NB4 (cell line): ENCODE results near the gene FSIP1.

Experiments used
- MYC ChIP-seq: IDR thresholded peaks from 2 replicates; pipeline ENCODE4 v1.6.1; 2011; ENCODE audit warnings: low read depth, low read length
- POLR2A ChIP-seq: IDR thresholded peaks from 2 replicates; pipeline ENCODE4 v1.6.1; 2011; ENCODE audit warnings: mild to moderate bottlenecking; ENCODE audit not compliant: insufficient read length; ENCODE audit errors: extremely low read depth
- TF ChIP-seq, protein P1 (sequence below): IDR thresholded peaks from one replicate; pipeline ENCODE4 v1.5.1; 2012; ENCODE audit warnings: low read depth, low read length
- TF ChIP-seq, protein P2 (sequence below): IDR thresholded peaks from 2 replicates; pipeline ENCODE4 v1.6.1; 2011; ENCODE audit warnings: low read depth, low read length

DNA sequence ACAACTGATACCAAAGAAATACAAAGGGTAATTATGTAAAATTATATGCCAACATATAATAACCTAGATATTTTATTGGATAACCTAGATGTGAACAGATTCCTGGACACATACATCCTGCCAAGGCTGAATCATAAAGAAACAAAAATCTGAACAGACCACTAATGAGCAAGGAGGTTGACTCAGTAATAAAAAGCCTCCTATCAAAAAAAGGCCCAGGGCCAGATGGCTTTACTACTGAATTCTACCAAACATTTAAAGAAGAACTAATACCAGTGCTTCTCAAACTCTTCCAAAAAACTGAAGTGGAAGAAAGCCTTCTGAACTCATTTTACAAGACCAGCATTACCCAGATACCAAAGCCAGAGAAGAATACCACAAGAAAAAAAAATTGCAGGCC, 169.4 kb downstream of the FSIP1 start:
- TF ChIP-seq, protein P1, sequence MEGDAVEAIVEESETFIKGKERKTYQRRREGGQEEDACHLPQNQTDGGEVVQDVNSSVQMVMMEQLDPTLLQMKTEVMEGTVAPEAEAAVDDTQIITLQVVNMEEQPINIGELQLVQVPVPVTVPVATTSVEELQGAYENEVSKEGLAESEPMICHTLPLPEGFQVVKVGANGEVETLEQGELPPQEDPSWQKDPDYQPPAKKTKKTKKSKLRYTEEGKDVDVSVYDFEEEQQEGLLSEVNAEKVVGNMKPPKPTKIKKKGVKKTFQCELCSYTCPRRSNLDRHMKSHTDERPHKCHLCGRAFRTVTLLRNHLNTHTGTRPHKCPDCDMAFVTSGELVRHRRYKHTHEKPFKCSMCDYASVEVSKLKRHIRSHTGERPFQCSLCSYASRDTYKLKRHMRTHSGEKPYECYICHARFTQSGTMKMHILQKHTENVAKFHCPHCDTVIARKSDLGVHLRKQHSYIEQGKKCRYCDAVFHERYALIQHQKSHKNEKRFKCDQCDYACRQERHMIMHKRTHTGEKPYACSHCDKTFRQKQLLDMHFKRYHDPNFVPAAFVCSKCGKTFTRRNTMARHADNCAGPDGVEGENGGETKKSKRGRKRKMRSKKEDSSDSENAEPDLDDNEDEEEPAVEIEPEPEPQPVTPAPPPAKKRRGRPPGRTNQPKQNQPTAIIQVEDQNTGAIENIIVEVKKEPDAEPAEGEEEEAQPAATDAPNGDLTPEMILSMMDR = no peak
- TF ChIP-seq, protein P2, sequence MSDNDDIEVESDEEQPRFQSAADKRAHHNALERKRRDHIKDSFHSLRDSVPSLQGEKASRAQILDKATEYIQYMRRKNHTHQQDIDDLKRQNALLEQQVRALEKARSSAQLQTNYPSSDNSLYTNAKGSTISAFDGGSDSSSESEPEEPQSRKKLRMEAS = no peak
- TF ChIP-seq POLR2A (no peak), MYC (no peak)
